Parathyroid adenoma (tissue), 2 donors: ENCODE measurements around the gene ACOT11.

ENCODE experiments used
- H2AFZ ChIP-seq: fragments of 300-600 bp; sonication (generic); one replicate; pipeline ENCODE4 v1.7.0; 2017; ENCODE audit warnings: antibody characterized with exemption, mild to moderate bottlenecking
- H3K27ac ChIP-seq: fragments of 300-600 bp; sonication (generic); one replicate; pipeline ENCODE4 v1.7.0; 2017
- H3K27me3 ChIP-seq: fragments of 300-600 bp; sonication (generic); one replicate; pipeline ENCODE4 v1.7.0; 2017; ENCODE audit warnings: low read length; ENCODE audit not compliant: control insufficient read depth, insufficient read depth
- H3K36me3 ChIP-seq: fragments of 300-600 bp; sonication (generic); one replicate; pipeline ENCODE4 v1.7.0; 2017; ENCODE audit warnings: low read length; ENCODE audit not compliant: control insufficient read depth, insufficient read depth
- H3K4me1 ChIP-seq: fragments of 300-600 bp; sonication (generic); one replicate; pipeline ENCODE4 v1.7.0; 2017; ENCODE audit warnings: control low read depth
- H3K4me2 ChIP-seq: fragments of 300-600 bp; sonication (generic); one replicate; pipeline ENCODE4 v1.7.0; 2017; ENCODE audit warnings: low read length
- H3K4me3 ChIP-seq: fragments of 300-600 bp; sonication (generic); one replicate; pipeline ENCODE4 v1.7.0; 2017; ENCODE audit warnings: low read depth, low read length
- H3K79me2 ChIP-seq: fragments of 300-600 bp; sonication (generic); one replicate; pipeline ENCODE4 v1.7.0; 2017; ENCODE audit warnings: control low read depth
- H3K9ac ChIP-seq: fragments of 300-600 bp; sonication (generic); one replicate; pipeline ENCODE4 v1.7.0; 2017; ENCODE audit warnings: mild to moderate bottlenecking
- H3K9me3 ChIP-seq: fragments of 300-600 bp; sonication (generic); one replicate; pipeline ENCODE4 v1.7.0; 2017; ENCODE audit warnings: low read length; ENCODE audit not compliant: control insufficient read depth
- TF ChIP-seq, protein P1 (sequence below): fragments of 300-600 bp; sonication (generic); IDR thresholded peaks from one replicate; pipeline ENCODE4 v1.7.0; 2017; ENCODE audit warnings: antibody characterized with exemption, mild to moderate bottlenecking
- donor health status: primary hyperparathyroidism.

ACOT11 gene

DNA sequence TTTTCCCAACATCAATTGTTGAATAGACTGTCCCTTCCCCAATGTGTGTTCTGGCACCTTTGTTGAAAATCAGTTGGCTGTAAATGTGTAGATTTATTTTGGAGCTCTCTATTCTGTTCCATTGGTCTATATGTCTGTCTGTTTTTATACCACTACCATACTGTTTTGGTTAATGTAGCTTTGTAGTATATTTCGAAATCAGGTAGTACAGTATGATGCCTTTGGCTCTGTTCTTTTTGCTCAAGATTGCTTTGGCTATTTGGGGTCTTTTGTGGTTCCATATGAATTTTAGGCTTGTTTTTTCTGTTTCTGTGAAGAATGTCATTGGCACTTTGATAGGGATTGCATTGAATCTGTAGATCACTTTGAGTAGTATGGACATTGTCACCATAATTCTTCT, 8.1 kb downstream of the ACOT11 start:
- H2AFZ ChIP-seq, result no peak overlapping the region
- H3K27me3 ChIP-seq, result no peaks in the 10 kb centered on the region
- TF ChIP-seq, protein P1, sequence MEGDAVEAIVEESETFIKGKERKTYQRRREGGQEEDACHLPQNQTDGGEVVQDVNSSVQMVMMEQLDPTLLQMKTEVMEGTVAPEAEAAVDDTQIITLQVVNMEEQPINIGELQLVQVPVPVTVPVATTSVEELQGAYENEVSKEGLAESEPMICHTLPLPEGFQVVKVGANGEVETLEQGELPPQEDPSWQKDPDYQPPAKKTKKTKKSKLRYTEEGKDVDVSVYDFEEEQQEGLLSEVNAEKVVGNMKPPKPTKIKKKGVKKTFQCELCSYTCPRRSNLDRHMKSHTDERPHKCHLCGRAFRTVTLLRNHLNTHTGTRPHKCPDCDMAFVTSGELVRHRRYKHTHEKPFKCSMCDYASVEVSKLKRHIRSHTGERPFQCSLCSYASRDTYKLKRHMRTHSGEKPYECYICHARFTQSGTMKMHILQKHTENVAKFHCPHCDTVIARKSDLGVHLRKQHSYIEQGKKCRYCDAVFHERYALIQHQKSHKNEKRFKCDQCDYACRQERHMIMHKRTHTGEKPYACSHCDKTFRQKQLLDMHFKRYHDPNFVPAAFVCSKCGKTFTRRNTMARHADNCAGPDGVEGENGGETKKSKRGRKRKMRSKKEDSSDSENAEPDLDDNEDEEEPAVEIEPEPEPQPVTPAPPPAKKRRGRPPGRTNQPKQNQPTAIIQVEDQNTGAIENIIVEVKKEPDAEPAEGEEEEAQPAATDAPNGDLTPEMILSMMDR, result no peak
- no peak overlapping the region for H3K4me2 ChIP-seq
- no peak overlapping the region for H3K9ac ChIP-seq
- H3K4me1 ChIP-seq, result peaks cover 6% of the 10 kb centered on the region
- H3K36me3 ChIP-seq, result no peaks in the 10 kb centered on the region
- no peak overlapping the region for H3K27ac ChIP-seq
- H3K79me2 ChIP-seq, result peaks cover 9% of the 10 kb centered on the region
- H3K4me3 ChIP-seq, result no peak overlapping the region
- no peaks in the 10 kb centered on the region for H3K9me3 ChIP-seq

DNA sequence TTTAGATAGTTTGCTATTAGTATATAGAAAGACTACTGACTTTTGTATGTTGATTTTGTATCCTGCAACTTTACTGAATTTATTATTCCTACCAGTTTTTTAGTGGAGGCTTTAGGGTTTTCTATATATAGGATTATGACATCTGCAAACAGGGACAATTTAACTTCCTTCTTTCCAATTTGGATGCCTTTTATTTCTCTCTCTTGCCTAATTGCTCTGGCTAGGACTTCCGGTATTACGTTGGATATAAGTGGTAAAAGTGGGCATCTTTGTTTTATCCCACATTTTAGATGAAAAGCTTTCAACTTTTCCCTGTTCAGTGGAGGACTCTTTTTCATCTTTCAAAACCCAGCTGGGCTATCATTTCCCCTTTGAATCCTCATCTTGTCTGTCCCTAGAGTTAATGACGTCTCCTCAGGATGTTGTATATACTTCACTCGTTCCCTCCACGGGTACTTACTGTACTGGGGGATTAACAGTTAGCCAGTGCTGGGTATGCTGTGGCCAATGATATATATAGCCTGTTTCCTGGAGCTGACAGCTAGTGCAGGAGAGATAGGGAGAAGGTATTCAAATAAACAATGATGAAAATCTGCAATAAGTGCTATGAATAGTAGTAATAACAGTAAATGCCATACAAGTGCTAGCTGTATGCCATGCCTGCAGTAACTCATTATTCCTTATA, 9.8 kb downstream of the ACOT11 start:
- Histone ChIP-seq H3K9me3 (no peaks in the 10 kb centered on the region), H3K9ac (no peak overlapping the region), H3K4me1 (peaks cover 6% of the 10 kb centered on the region), H3K36me3 (no peaks in the 10 kb centered on the region), H3K27me3 (no peaks in the 10 kb centered on the region), H3K27ac (no peak overlapping the region), H2AFZ (no peak overlapping the region), H3K4me3 (no peak overlapping the region), H3K4me2 (no peak overlapping the region), H3K79me2 (no peaks in the 10 kb centered on the region)
- TF ChIP-seq, protein P1, result no peak

DNA sequence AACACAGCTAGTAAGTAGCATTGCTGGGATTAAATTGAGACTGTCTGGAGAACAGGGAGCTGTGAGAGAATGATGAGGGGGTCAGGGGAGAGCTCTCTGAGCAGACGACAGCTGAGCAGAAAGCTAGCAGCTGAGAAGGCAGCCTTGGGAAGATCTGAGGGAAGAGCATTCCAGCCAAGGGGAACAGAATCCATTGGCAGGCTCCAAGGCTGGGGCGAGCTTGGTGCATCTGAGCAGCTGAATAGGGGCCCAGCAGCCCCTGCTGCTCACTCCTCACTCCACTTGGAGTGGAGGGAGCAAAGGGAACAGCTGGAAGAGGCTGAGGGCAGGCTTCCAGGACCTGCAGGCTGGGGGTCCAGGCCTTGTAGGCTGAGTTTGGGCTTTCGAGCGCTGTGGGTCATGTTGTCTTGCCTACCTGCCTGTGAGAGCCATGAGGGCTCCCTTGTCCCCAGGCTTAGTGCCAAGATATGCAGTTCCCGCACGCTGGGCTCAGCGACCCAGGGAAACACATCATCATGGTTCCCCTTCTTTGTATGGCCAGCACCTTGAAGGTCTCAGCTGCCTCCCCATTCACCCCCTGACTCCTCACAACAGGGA, 10.5 kb downstream of the ACOT11 start:
- H3K9ac ChIP-seq, result no peak overlapping the region
- no peak overlapping the region for H3K4me2 ChIP-seq
- H3K79me2 ChIP-seq, result no peaks in the 10 kb centered on the region
- no peak overlapping the region for H3K27ac ChIP-seq
- TF ChIP-seq, protein P1, result no peak
- no peak overlapping the region for H2AFZ ChIP-seq
- no peaks in the 10 kb centered on the region for H3K9me3 ChIP-seq
- H3K27me3 ChIP-seq, result no peaks in the 10 kb centered on the region
- H3K4me1 ChIP-seq, result peaks cover 6% of the 10 kb centered on the region
- H3K4me3 ChIP-seq, result no peak overlapping the region
- no peaks in the 10 kb centered on the region for H3K36me3 ChIP-seq

DNA sequence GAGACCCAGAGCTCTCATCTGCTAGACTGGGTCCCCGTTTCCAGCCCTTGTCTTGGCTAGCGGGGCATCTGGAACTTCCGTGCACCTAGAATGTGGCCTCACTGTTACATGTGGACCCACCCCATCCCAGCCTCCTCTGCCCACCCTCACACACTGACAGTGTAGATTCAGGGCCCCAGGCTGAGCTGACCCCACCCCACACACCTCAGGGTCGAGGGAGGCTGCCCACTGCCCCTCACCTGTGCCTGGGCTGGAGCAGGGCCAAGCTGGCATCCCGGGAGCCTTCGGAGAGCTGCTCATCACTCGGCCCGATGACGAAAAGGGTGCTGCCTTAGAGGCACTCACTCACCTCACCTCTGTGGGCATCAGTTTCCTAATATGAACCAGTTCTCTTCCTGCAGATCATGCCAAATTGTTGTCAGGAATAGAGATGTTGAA, 11.1 kb downstream of the ACOT11 start:
- Histone ChIP-seq H3K27me3 (no peaks in the 10 kb centered on the region), H3K27ac (no peak overlapping the region), H3K4me3 (no peak overlapping the region), H2AFZ (no peak overlapping the region), H3K36me3 (no peaks in the 10 kb centered on the region), H3K4me1 (peaks cover 6% of the 10 kb centered on the region), H3K9me3 (no peaks in the 10 kb centered on the region), H3K9ac (no peak overlapping the region), H3K79me2 (no peaks in the 10 kb centered on the region), H3K4me2 (no peak overlapping the region)
- TF ChIP-seq, protein P1, result no peak
